ENCODE results near the gene SND1.

The SND1 gene

GRCh38 chr7:127979113-127979727 lies 327.2 kb downstream of the SND1 start:
- no peaks in the 10 kb centered on the region for H4K20me1 ChIP-seq (ENCODE audit: low read depth, low read length)
- no peak overlapping the region for H3K27ac ChIP-seq (ENCODE audit: low read depth, low read length)
- H3K4me3 ChIP-seq (ENCODE audit: insufficient read depth, low read length, poor library complexity, severe bottlenecking) = no peak overlapping the region
- no peak overlapping the region for H2AFZ ChIP-seq (ENCODE audit: low read depth, low read length, severe bottlenecking)
- peaks cover 11% of the 10 kb centered on the region for H3K36me3 ChIP-seq (ENCODE audit: low read length)
- no peak overlapping the region for H3K4me2 ChIP-seq (ENCODE audit: low read depth, low read length, poor library complexity, severe bottlenecking)
- no peaks in the 10 kb centered on the region for H3K9me3 ChIP-seq (ENCODE audit: insufficient read depth, low read length)
- no peaks in the 10 kb centered on the region for H3K79me2 ChIP-seq (ENCODE audit: insufficient read depth, low read length)
- TF ChIP-seq CTCF (IDR thresholded peaks at IDR 0.05; ENCODE audit: insufficient read depth, low read length, poor library complexity, severe bottlenecking) (no peak), EZH2phosphoT487 (conservative IDR thresholded peaks at IDR 0.05; ENCODE audit: low read length) (no peak)
- H3K9ac ChIP-seq (ENCODE audit: low read length) = no peak overlapping the region
- H3F3A ChIP-seq (ENCODE audit: insufficient read depth) = no peaks in the 10 kb centered on the region
- no peaks in the 10 kb centered on the region for H3K27me3 ChIP-seq (ENCODE audit: low read length)
- no peaks in the 10 kb centered on the region for H3K9me2 ChIP-seq (replicated peaks; ENCODE audit: insufficient read depth, low read length)

- H3K36me3 ChIP-seq (ENCODE audit: low read length) = peaks cover 11% of the 10 kb centered on the region
- H3K9me2 ChIP-seq (replicated peaks; ENCODE audit: insufficient read depth, low read length) = no peaks in the 10 kb centered on the region
- H3K4me3 ChIP-seq (ENCODE audit: insufficient read depth, low read length, poor library complexity, severe bottlenecking) = no peak overlapping the region
- H2AFZ ChIP-seq (ENCODE audit: low read depth, low read length, severe bottlenecking) = no peak overlapping the region
- no peaks in the 10 kb centered on the region for H3F3A ChIP-seq (ENCODE audit: insufficient read depth)
- H3K79me2 ChIP-seq (ENCODE audit: insufficient read depth, low read length) = no peaks in the 10 kb centered on the region
- H3K4me2 ChIP-seq (ENCODE audit: low read depth, low read length, poor library complexity, severe bottlenecking) = no peak overlapping the region
- no peaks in the 10 kb centered on the region for H4K20me1 ChIP-seq (ENCODE audit: low read depth, low read length)
- no peaks in the 10 kb centered on the region for H3K9me3 ChIP-seq (ENCODE audit: insufficient read depth, low read length)
- no peaks in the 10 kb centered on the region for H3K27me3 ChIP-seq (ENCODE audit: low read length)
- no peak overlapping the region for H3K27ac ChIP-seq (ENCODE audit: low read depth, low read length)
- TF ChIP-seq CTCF (IDR thresholded peaks at IDR 0.05; ENCODE audit: insufficient read depth, low read length, poor library complexity, severe bottlenecking) (no peak), EZH2phosphoT487 (conservative IDR thresholded peaks at IDR 0.05; ENCODE audit: low read length) (no peak)
- H3K9ac ChIP-seq (ENCODE audit: low read length) = no peak overlapping the region
Measured at GRCh38 chr7:127979728-127980126, 327.7 kb downstream of the SND1 start.

- Histone ChIP-seq H3K36me3 (ENCODE audit: low read length) (peaks cover 11% of the 10 kb centered on the region), H3K27me3 (ENCODE audit: low read length) (no peaks in the 10 kb centered on the region), H3K4me2 (ENCODE audit: low read depth, low read length, poor library complexity, severe bottlenecking) (no peak overlapping the region), H3K9ac (ENCODE audit: low read length) (no peak overlapping the region), H2AFZ (ENCODE audit: low read depth, low read length, severe bottlenecking) (no peak overlapping the region), H3K79me2 (ENCODE audit: insufficient read depth, low read length) (no peaks in the 10 kb centered on the region), H3K4me3 (ENCODE audit: insufficient read depth, low read length, poor library complexity, severe bottlenecking) (no peak overlapping the region), H3K9me3 (ENCODE audit: insufficient read depth, low read length) (no peaks in the 10 kb centered on the region), H3K9me2 (replicated peaks; ENCODE audit: insufficient read depth, low read length) (no peaks in the 10 kb centered on the region), H4K20me1 (ENCODE audit: low read depth, low read length) (no peaks in the 10 kb centered on the region), H3K27ac (ENCODE audit: low read depth, low read length) (no peak overlapping the region; the same call in 1 of the 2 replicates), H3F3A (ENCODE audit: insufficient read depth) (no peaks in the 10 kb centered on the region)
- TF ChIP-seq EZH2phosphoT487 (conservative IDR thresholded peaks at IDR 0.05; ENCODE audit: low read length) (no peak), CTCF (IDR thresholded peaks at IDR 0.05; ENCODE audit: insufficient read depth, low read length, poor library complexity, severe bottlenecking) (no peak)
Measured at GRCh38 chr7:127980901-127981300, 328.9 kb downstream of the SND1 start.

Data from SU-DHL-6 (cell line).